ENCODE measurements around the gene MUL1. TPM values are rescaled to one million over a fixed set of nuclear protein-coding genes. Genes with fewer than 3 reads are reported as not detected.

The MUL1 gene
- total RNA-seq, 5 donors from 2014 or later (not counting 1 experiment from before 2014, with no cell fraction given) = 18.0 to 21.4 (median 20.8) TPM

DNA sequence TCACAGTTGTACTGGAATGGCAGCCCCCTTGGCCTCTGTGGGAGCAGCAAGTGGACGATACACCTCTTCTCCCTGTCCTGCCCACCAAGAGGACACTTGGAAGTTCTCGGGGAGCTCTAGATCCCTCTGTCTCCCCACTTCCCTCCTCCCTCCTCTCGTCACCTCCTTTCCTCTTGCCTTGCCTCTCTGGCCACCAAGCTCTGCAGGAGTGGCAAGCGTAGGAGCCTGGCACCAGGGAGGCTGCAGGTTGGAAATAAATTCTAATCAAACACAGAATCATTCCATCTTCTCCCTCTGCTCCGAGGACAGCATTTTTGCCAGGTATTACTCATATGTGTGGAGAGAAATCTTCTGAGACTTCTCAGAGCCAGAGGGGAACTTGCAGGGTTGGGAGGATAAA, 42.8 kb downstream of the MUL1 start:
- no peak for ATAC-seq (replicated peaks in 1 of 4)
- Histone ChIP-seq H3K27me3 (replicated peaks in 1 of 2; ENCODE audit: control insufficient read depth in 2 of 2, extremely low read depth in 1 of 2, insufficient read depth in 2 of 2, low read length in 1 of 2) (peaks cover 0 to 45% of the 10 kb centered on the region in 2 experiments), H3K36me3 (ENCODE audit: control insufficient read depth in 2 of 2, extremely low read depth in 1 of 2, insufficient read depth in 1 of 2, low read length in 1 of 2) (no peaks in the 10 kb centered on the region), H3K4me1 (ENCODE audit: control insufficient read depth in 1 of 2, extremely low read depth in 1 of 2, insufficient read depth in 2 of 2, low read length in 2 of 2) (no peaks in the 10 kb centered on the region), H3K27ac (ENCODE audit: low read length) (no peak overlapping the region), H3K4me3 (ENCODE audit: control insufficient read depth in 1 of 2, extremely low read depth in 1 of 2, low read length in 1 of 2) (no peak overlapping the region), H3K9me3 (no peaks in the 10 kb centered on the region)
- peaks cover 37 to 42% of the 10 kb centered on the region in 2 donors for H3K27me3 Mint-ChIP-seq
- ChIA-PET CTCF (no interaction called here), POLR2A (no interaction called here)
- no peaks in the 10 kb centered on the region for H3K36me3 Mint-ChIP-seq
- H3K4me3 Mint-ChIP-seq = no peak overlapping the region
- no peaks in the 10 kb centered on the region for H3K4me1 Mint-ChIP-seq
- WGBS (ENCODE audit: insufficient coverage) = 51% methylated on average over 3 of the region's 5 CpGs
- no peak overlapping the region for H3K27ac Mint-ChIP-seq
- DNase-seq = no peak
- no peaks in the 10 kb centered on the region for H3K9me3 Mint-ChIP-seq

DNA sequence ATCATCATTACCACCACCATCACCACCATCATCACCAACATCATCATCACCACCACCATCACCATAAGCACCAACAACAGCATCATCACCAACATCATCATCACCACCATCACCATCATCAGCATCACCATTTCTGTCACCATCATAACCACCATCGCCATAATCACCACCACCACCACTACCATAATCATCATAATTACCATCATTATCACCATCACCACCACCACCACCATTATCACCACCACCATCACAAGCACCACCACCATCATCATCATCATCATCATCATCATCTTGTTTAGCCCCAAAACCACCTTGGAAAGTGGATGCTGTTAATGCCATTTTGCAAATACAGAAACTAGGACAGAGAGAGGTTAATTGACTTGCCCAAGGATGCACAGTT, 44.4 kb downstream of the MUL1 start:
- no peak overlapping the region for H3K27ac ChIP-seq (ENCODE audit: low read length)
- no peaks in the 10 kb centered on the region for H3K4me1 ChIP-seq (ENCODE audit: control insufficient read depth in 1 of 2, extremely low read depth in 1 of 2, insufficient read depth in 2 of 2, low read length in 2 of 2)
- ATAC-seq (replicated peaks in 1 of 4) (no peak), DNase-seq (no peak)
- peaks cover 0 to 49% of the 10 kb centered on the region in 2 experiments for H3K27me3 ChIP-seq (replicated peaks in 1 of 2; ENCODE audit: control insufficient read depth in 2 of 2, extremely low read depth in 1 of 2, insufficient read depth in 2 of 2, low read length in 1 of 2)
- ChIA-PET CTCF (no interaction called here), POLR2A (no interaction called here)
- no peaks in the 10 kb centered on the region for H3K36me3 ChIP-seq (ENCODE audit: control insufficient read depth in 2 of 2, extremely low read depth in 1 of 2, insufficient read depth in 1 of 2, low read length in 1 of 2)
- H3K27ac Mint-ChIP-seq = no peak overlapping the region
- no peak overlapping the region for H3K4me3 ChIP-seq (ENCODE audit: control insufficient read depth in 1 of 2, extremely low read depth in 1 of 2, low read length in 1 of 2)
- no peaks in the 10 kb centered on the region for H3K36me3 Mint-ChIP-seq
- peaks cover 42 to 46% of the 10 kb centered on the region in 2 donors for H3K27me3 Mint-ChIP-seq
- WGBS (ENCODE audit: insufficient coverage) = 85% methylated on average over 1 of the region's 1 CpG
- H3K9me3 Mint-ChIP-seq = no peaks in the 10 kb centered on the region
- no peak overlapping the region for H3K4me3 Mint-ChIP-seq
- H3K9me3 ChIP-seq = no peaks in the 10 kb centered on the region
- no peaks in the 10 kb centered on the region for H3K4me1 Mint-ChIP-seq

DNA sequence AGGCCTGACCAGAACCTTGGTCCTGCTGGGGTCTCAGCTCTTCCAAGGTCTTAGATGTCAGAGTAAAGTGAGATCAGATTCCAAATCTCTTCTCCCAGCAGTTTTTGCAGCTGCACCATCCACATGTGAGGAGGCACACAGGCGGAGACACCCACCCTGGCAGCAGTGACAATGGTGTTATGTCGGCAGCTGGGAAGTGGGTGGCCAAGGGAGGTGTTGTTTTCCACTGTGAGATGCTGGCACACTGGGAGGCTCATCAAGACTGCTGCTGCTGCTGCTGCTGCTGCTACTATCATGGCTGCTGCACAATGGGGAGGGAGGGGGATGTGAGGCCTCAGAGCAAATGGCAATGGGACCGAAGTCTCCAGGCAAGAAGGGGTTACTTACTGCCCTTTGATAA, 45.6 kb downstream of the MUL1 start:
- 85% methylated on average over 3 of the region's 3 CpGs for WGBS (ENCODE audit: insufficient coverage)
- Mint-ChIP-seq H3K36me3 (no peaks in the 10 kb centered on the region), H3K4me3 (no peak overlapping the region), H3K27ac (no peak overlapping the region), H3K4me1 (no peaks in the 10 kb centered on the region), H3K9me3 (no peaks in the 10 kb centered on the region), H3K27me3 (peaks cover 38 to 42% of the 10 kb centered on the region in 2 donors)
- no peaks in the 10 kb centered on the region for H3K36me3 ChIP-seq (ENCODE audit: control insufficient read depth in 2 of 2, extremely low read depth in 1 of 2, insufficient read depth in 1 of 2, low read length in 1 of 2)
- DNase-seq (no peak), ATAC-seq (replicated peaks in 1 of 4) (no peak)
- H3K9me3 ChIP-seq = no peaks in the 10 kb centered on the region
- CTCF ChIA-PET = no interaction called here
- POLR2A ChIA-PET = no interaction called here
- H3K4me3 ChIP-seq (ENCODE audit: control insufficient read depth in 1 of 2, extremely low read depth in 1 of 2, low read length in 1 of 2) = no peak overlapping the region
- no peaks in the 10 kb centered on the region for H3K4me1 ChIP-seq (ENCODE audit: control insufficient read depth in 1 of 2, extremely low read depth in 1 of 2, insufficient read depth in 2 of 2, low read length in 2 of 2)
- H3K27me3 ChIP-seq (replicated peaks in 1 of 2; ENCODE audit: control insufficient read depth in 2 of 2, extremely low read depth in 1 of 2, insufficient read depth in 2 of 2, low read length in 1 of 2) = peaks cover 0 to 49% of the 10 kb centered on the region in 2 experiments
- H3K27ac ChIP-seq (ENCODE audit: low read length) = no peak overlapping the region

DNA sequence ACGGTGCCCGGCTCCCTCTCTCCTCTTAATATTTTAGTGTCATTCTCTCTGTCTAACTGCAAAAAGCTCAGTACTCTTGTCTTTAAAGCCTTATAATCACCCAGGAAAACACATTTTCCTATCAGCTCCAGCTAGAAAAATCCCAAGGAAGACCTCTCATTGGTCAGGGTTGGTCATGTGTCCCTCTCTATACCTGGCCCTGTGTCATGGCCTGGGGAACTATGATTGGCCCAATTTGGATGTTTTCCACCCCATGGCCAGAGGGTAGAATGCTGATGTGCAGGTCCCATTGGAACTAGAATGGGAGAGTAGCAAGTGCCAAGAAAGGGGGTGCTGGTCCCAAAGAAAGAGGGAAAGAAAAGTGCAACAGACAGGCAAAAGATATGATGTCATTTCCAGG, 49.2 kb downstream of the MUL1 start:
- Histone ChIP-seq H3K9me3 (no peaks in the 10 kb centered on the region), H3K27me3 (replicated peaks in 1 of 2; ENCODE audit: control insufficient read depth in 2 of 2, extremely low read depth in 1 of 2, insufficient read depth in 2 of 2, low read length in 1 of 2) (peaks cover 0 to 34% of the 10 kb centered on the region in 2 experiments), H3K27ac (ENCODE audit: low read length) (no peak overlapping the region), H3K36me3 (ENCODE audit: control insufficient read depth in 2 of 2, extremely low read depth in 1 of 2, insufficient read depth in 1 of 2, low read length in 1 of 2) (no peaks in the 10 kb centered on the region), H3K4me3 (ENCODE audit: control insufficient read depth in 1 of 2, extremely low read depth in 1 of 2, low read length in 1 of 2) (no peak overlapping the region), H3K4me1 (ENCODE audit: control insufficient read depth in 1 of 2, extremely low read depth in 1 of 2, insufficient read depth in 2 of 2, low read length in 2 of 2) (no peaks in the 10 kb centered on the region)
- ATAC-seq (replicated peaks in 1 of 4) (no peak), DNase-seq (no peak)
- Mint-ChIP-seq H3K36me3 (no peaks in the 10 kb centered on the region), H3K4me3 (no peak overlapping the region), H3K27me3 (peaks cover 26 to 34% of the 10 kb centered on the region in 2 donors), H3K9me3 (no peaks in the 10 kb centered on the region), H3K4me1 (no peaks in the 10 kb centered on the region), H3K27ac (no peak overlapping the region)
- WGBS (ENCODE audit: insufficient coverage) = no CpG with 5 or more reads among the region's 2 CpGs
- ChIA-PET CTCF (interaction anchor here in 1 of 2 donors (0.9 kb wide), 1 partner anchor 130 kb away, joined by 4 read pairs; no protein-coding TSS in a partner anchor), POLR2A (no interaction called here)

DNA sequence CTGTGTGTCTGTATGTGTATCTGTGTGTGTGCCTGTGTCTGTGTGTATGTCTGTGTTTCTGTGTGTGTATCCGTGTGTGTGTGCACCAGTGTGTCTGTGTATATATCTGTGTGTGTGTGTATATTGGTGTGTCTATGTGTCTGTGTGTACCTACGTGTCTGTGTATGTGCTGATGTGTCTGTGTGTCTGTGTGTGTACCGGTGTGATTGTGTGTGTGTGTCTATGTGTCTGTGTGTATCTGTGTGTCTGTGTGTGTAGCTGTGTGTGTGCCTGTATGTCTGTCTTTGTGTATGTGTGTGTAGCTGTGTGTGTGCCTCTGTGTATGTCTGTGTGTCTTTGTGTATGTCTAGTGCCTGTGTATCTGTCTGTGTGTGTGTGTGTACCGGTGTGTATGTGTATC, 53.9 kb downstream of the MUL1 start:
- Histone ChIP-seq H3K27me3 (replicated peaks in 1 of 2; ENCODE audit: control insufficient read depth in 2 of 2, extremely low read depth in 1 of 2, insufficient read depth in 2 of 2, low read length in 1 of 2) (peaks cover 0 to 43% of the 10 kb centered on the region in 2 experiments), H3K4me3 (ENCODE audit: control insufficient read depth in 1 of 2, extremely low read depth in 1 of 2, low read length in 1 of 2) (no peak overlapping the region), H3K36me3 (ENCODE audit: control insufficient read depth in 2 of 2, extremely low read depth in 1 of 2, insufficient read depth in 1 of 2, low read length in 1 of 2) (no peaks in the 10 kb centered on the region), H3K9me3 (no peaks in the 10 kb centered on the region), H3K4me1 (ENCODE audit: control insufficient read depth in 1 of 2, extremely low read depth in 1 of 2, insufficient read depth in 2 of 2, low read length in 2 of 2) (no peaks in the 10 kb centered on the region), H3K27ac (ENCODE audit: low read length) (no peak overlapping the region)
- DNase-seq (no peak), ATAC-seq (replicated peaks in 1 of 4) (no peak)
- Mint-ChIP-seq H3K27ac (no peak overlapping the region), H3K4me3 (no peak overlapping the region), H3K9me3 (no peaks in the 10 kb centered on the region), H3K27me3 (peaks cover 18 to 41% of the 10 kb centered on the region in 2 donors), H3K36me3 (no peaks in the 10 kb centered on the region), H3K4me1 (no peaks in the 10 kb centered on the region)
- CTCF ChIA-PET = no interaction called here
- WGBS (ENCODE audit: insufficient coverage) = 85% methylated on average over 4 of the region's 4 CpGs
- POLR2A ChIA-PET = no interaction called here

DNA sequence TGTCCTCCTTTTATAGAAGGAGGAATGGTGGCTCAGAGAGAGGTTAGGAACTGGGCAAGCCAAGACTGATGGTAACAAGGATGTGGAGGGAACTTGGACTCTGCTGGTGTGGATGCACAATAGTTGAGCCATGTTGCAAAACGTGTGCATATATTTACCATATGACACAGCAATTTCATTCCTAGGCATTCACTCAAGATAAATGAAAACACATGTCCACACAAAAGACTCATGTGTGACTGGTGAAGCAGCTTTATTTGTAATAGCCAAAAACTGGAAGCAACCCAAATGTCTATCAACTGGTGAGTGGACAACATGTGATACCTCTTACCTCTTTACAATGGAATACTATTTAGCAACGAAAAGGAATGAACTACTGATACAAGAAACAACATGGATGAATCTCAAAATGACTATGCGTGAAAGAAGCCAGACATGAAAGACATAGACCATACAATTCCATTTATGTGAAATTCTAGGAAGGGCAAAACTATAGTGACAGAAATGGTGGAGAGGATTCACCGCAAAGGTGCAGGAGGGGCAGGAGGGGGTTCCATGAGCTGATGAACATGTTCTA, 58.1 kb downstream of the MUL1 start:
- Histone ChIP-seq H3K4me3 (ENCODE audit: control insufficient read depth in 1 of 2, extremely low read depth in 1 of 2, low read length in 1 of 2) (no peak overlapping the region), H3K9me3 (no peaks in the 10 kb centered on the region), H3K27me3 (replicated peaks in 1 of 2; ENCODE audit: control insufficient read depth in 2 of 2, extremely low read depth in 1 of 2, insufficient read depth in 2 of 2, low read length in 1 of 2) (peaks cover 0 to 40% of the 10 kb centered on the region in 2 experiments), H3K36me3 (ENCODE audit: control insufficient read depth in 2 of 2, extremely low read depth in 1 of 2, insufficient read depth in 1 of 2, low read length in 1 of 2) (no peaks in the 10 kb centered on the region), H3K4me1 (ENCODE audit: control insufficient read depth in 1 of 2, extremely low read depth in 1 of 2, insufficient read depth in 2 of 2, low read length in 2 of 2) (no peaks in the 10 kb centered on the region), H3K27ac (ENCODE audit: low read length) (no peak overlapping the region)
- no CpG with 5 or more reads among the region's 4 CpGs for WGBS (ENCODE audit: insufficient coverage)
- DNase-seq (no peak), ATAC-seq (replicated peaks in 1 of 4) (no peak)
- CTCF ChIA-PET = no interaction called here
- POLR2A ChIA-PET = no interaction called here
- no peaks in the 10 kb centered on the region for H3K36me3 Mint-ChIP-seq
- no peaks in the 10 kb centered on the region for H3K4me1 Mint-ChIP-seq
- no peak overlapping the region for H3K27ac Mint-ChIP-seq
- H3K27me3 Mint-ChIP-seq = peaks cover 14 to 39% of the 10 kb centered on the region in 2 donors
- no peaks in the 10 kb centered on the region for H3K9me3 Mint-ChIP-seq
- H3K4me3 Mint-ChIP-seq = no peak overlapping the region
